Upper lobe of left lung (tissue), 6 donors: ENCODE measurements around the gene MED12. TPM values are rescaled to one million over a fixed set of nuclear protein-coding genes. Genes with fewer than 3 reads are reported as not detected.

Experiments used
- ATAC-seq, 2 donors: fragments of 200-7000 bp; cut with Tn5 transposase; one replicate each; pipeline ENCODE4 v1.9.1; 2022; ENCODE audit warnings: mild to moderate bottlenecking in 2 of 2, moderate library complexity in 2 of 2; ENCODE audit not compliant: low FRiP score in 2 of 2
- DNase-seq, 2 donors: peaks; one replicate each; pipeline ENCODE4 v3.0.0-alpha.2; 2019 to 2020
- H3K27ac ChIP-seq, 4 donors: fragments of 200-600 bp; sonication (generic); one replicate each; pipeline ENCODE4 v1.5.1; 2016 to 2019
- H3K27me3 ChIP-seq, 4 donors: fragments of 200-600 bp; sonication (generic); one replicate each; pipeline ENCODE4 v1.5.1; 2017 to 2019
- H3K36me3 ChIP-seq, 4 donors: fragments of 200-600 bp; sonication (generic); one replicate each; pipeline ENCODE4 v1.5.1; 2016 to 2019
- H3K4me1 ChIP-seq, 4 donors: fragments of 200-600 bp; sonication (generic); one replicate each; pipeline ENCODE4 v1.5.1; 2018 to 2019
- H3K4me3 ChIP-seq, 4 donors: fragments of 200-600 bp; sonication (generic); one replicate each; pipeline ENCODE4 v1.5.1; 2017 to 2019; ENCODE audit warnings: mild to moderate bottlenecking in 2 of 4, moderate library complexity in 1 of 4
- H3K9me3 ChIP-seq, 4 donors: fragments of 200-600 bp; sonication (generic); one replicate each; pipeline ENCODE4 v1.5.1; 2018 to 2019
- EP300 ChIP-seq, 4 donors: sonication (generic); formaldehyde crosslinking; IDR thresholded peaks; one replicate each; pipeline ENCODE4 v1.5.1; 2017; ENCODE audit warnings: antibody characterized with exemption in 4 of 4, control low read depth in 2 of 4
- POLR2A ChIP-seq, 4 donors: fragments of 450-650 bp; IDR thresholded peaks; one replicate each; pipeline ENCODE4 v1.5.1; 2016 to 2017; ENCODE audit warnings: antibody characterized with exemption in 4 of 4, mild to moderate bottlenecking in 2 of 4
- POLR2AphosphoS5 ChIP-seq, 2 donors: sonication (generic); formaldehyde crosslinking; IDR thresholded peaks; one replicate each; pipeline ENCODE4 v1.5.1; 2017; ENCODE audit warnings: antibody characterized with exemption in 2 of 2
- WGBS, 2 donors: methylation state at CpG; one replicate each; pipeline ENCODE4 v1.1.5; 2017 to 2018; 5-methylcytosine and 5-hydroxymethylcytosine counted together
- total RNA-seq, 6 donors: library from RNA; depleted of rRNA in 4 of 6; stranded (reverse); fragments of >200 nt in 4 of 6; gene quantifications; one replicate each; pipeline versions ENCODE4 v1.1.0 to v1.2.1, GENCODE V29; 2016 to 2021
- TF ChIP-seq, protein P1 (sequence below), 6 experiments: fragments of 450-650 bp in 4 of 6; fragments of 200-600 bp in 2 of 6; sonication (generic) in 2 of 6; IDR thresholded peaks; one replicate each; pipeline ENCODE4 v1.5.1; 2016 to 2019; ENCODE audit warnings: antibody characterized with exemption in 6 of 6
- donor health status: DM: no; HTN: no; CAD: no; lungs with moderate emphysema.
- donor health status: DM: no; HTN: yes; CAD: no; lungs with severe emphysema.

The MED12 gene
- total RNA-seq, 6 donors from 2014 or later: 21.7 to 188 (median 42.2) TPM

DNA sequence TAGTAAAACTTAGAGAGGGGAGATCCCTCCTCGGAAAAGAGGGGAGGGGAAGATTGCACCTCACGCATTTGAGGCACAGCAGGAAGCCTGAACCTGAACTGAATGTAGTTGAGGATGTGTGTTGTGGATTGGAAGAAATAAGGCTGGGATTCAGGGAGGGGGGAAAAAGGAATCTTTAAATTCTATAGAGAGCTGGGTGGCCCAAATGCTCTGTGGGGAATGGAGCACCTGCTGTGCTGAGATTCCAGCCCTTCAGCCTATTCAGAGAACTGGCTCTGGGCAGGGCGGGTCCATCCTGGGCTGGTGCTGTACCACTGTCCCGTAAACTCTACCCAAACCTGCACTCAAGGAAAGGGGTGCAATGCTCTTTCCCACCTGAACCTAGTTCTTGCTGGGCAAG, 18.7 kb upstream of the MED12 start:
- 66 to 91% methylated on average over 3 of the region's 4 CpGs for WGBS, 2 donors
- no peaks in the 10 kb centered on the region for H3K9me3 ChIP-seq
- no peak for DNase-seq

DNA sequence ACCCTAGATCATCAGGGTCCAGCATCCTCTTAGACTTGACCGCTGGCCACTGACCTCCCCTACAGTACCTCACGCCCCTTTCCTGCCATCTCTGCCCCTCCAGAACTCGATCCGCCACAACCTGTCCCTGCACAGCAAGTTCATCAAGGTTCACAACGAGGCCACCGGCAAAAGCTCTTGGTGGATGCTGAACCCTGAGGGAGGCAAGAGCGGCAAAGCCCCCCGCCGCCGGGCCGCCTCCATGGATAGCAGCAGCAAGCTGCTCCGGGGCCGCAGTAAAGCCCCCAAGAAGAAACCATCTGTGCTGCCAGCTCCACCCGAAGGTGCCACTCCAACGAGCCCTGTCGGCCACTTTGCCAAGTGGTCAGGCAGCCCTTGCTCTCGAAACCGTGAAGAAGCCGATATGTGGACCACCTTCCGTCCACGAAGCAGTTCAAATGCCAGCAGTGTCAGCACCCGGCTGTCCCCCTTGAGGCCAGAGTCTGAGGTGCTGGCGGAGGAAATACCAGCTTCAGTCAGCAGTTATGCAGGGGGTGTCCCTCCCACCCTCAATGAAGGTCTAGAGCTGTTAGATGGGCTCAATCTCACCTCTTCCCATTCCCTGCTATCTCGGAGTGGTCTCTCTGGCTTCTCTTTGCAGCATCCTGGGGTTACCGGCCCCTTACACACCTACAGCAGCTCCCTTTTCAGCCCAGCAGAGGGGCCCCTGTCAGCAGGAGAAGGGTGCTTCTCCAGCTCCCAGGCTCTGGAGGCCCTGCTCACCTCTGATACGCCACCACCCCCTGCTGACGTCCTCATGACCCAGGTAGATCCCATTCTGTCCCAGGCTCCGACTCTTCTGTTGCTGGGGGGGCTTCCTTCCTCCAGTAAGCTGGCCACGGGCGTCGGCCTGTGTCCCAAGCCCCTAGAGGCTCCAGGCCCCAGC, 17.6 kb upstream of the MED12 start:
- Histone ChIP-seq H3K27me3 (no peaks in the 10 kb centered on the region), H3K9me3 (no peaks in the 10 kb centered on the region), H3K4me1 (peaks cover 12 to 19% (median 15%) of the 10 kb centered on the region in 4 donors), H3K36me3 (no peaks in the 10 kb centered on the region), H3K4me3 (no peak overlapping the region), H3K27ac (no peak overlapping the region)
- no peak for TF ChIP-seq EP300 (IDR thresholded peaks at IDR 0.05)
- no peak for TF ChIP-seq POLR2A (IDR thresholded peaks at IDR 0.05)
- TF ChIP-seq, protein P1, sequence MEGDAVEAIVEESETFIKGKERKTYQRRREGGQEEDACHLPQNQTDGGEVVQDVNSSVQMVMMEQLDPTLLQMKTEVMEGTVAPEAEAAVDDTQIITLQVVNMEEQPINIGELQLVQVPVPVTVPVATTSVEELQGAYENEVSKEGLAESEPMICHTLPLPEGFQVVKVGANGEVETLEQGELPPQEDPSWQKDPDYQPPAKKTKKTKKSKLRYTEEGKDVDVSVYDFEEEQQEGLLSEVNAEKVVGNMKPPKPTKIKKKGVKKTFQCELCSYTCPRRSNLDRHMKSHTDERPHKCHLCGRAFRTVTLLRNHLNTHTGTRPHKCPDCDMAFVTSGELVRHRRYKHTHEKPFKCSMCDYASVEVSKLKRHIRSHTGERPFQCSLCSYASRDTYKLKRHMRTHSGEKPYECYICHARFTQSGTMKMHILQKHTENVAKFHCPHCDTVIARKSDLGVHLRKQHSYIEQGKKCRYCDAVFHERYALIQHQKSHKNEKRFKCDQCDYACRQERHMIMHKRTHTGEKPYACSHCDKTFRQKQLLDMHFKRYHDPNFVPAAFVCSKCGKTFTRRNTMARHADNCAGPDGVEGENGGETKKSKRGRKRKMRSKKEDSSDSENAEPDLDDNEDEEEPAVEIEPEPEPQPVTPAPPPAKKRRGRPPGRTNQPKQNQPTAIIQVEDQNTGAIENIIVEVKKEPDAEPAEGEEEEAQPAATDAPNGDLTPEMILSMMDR (IDR thresholded peaks at IDR 0.05): no peak
- TF ChIP-seq POLR2AphosphoS5 (IDR thresholded peaks at IDR 0.05): no peak
- DNase-seq (peak in 1 of 2 donors; percentile 66), ATAC-seq (no peak)
- 70 to 80% methylated on average over 11 to 31 of the region's 31 CpGs for WGBS, 2 donors

More for the DNA sequence above, 18.7 kb upstream of the MED12 start:
- H3K27ac ChIP-seq: no peak overlapping the region
- TF ChIP-seq, protein P1 (IDR thresholded peaks at IDR 0.05): no peak
- TF ChIP-seq EP300 (IDR thresholded peaks at IDR 0.05) (no peak), POLR2A (IDR thresholded peaks at IDR 0.05) (no peak), POLR2AphosphoS5 (IDR thresholded peaks at IDR 0.05) (no peak)
- no peaks in the 10 kb centered on the region for H3K36me3 ChIP-seq
- no peak for ATAC-seq
- H3K4me3 ChIP-seq: no peak overlapping the region
- H3K4me1 ChIP-seq: peaks cover 12 to 19% (median 17%) of the 10 kb centered on the region in 4 donors
- H3K27me3 ChIP-seq: no peaks in the 10 kb centered on the region

- Histone ChIP-seq H3K4me3 (no peak overlapping the region), H3K27me3 (no peaks in the 10 kb centered on the region), H3K36me3 (no peaks in the 10 kb centered on the region), H3K4me1 (peaks cover 10 to 15% (median 12%) of the 10 kb centered on the region in 4 donors), H3K27ac (peak overlapping the region in 2 of 4 donors; percentile 48 to 59), H3K9me3 (no peaks in the 10 kb centered on the region)
- DNase-seq (no peak), ATAC-seq (no peak)
- no peak for TF ChIP-seq EP300 (IDR thresholded peaks at IDR 0.05)
- TF ChIP-seq POLR2AphosphoS5 (IDR thresholded peaks at IDR 0.05): no peak
- TF ChIP-seq, protein P1 (IDR thresholded peaks at IDR 0.05): no peak
- TF ChIP-seq POLR2A (IDR thresholded peaks at IDR 0.05): no peak
- WGBS, 2 donors: 67 to 90% methylated on average over 2 to 3 of the region's 3 CpGs
Measured at GRCh38 chrX:71102292-71102691, 16.1 kb upstream of the MED12 start.

- TF ChIP-seq POLR2AphosphoS5 (IDR thresholded peaks at IDR 0.05): no peak
- no peak for TF ChIP-seq EP300 (IDR thresholded peaks at IDR 0.05)
- TF ChIP-seq POLR2A (IDR thresholded peaks at IDR 0.05): no peak
- TF ChIP-seq, protein P1 (IDR thresholded peaks at IDR 0.05): no peak
- H3K36me3 ChIP-seq: no peaks in the 10 kb centered on the region
- no peaks in the 10 kb centered on the region for H3K9me3 ChIP-seq
- DNase-seq (peak in 1 of 2 donors; percentile 37), ATAC-seq (peak in 1 of 2 donors; percentile 36)
- peak overlapping the region in 3 of 4 donors; percentile 59 to 74 (median 64) for H3K27ac ChIP-seq
- no peak overlapping the region for H3K4me3 ChIP-seq
- H3K4me1 ChIP-seq: peaks cover 4 to 20% (median 8%) of the 10 kb centered on the region in 4 donors
- WGBS, 2 donors: 22 to 29% methylated on average over 8 to 9 of the region's 10 CpGs
- H3K27me3 ChIP-seq: no peaks in the 10 kb centered on the region
Measured at GRCh38 chrX:71103110-71103983, 15.0 kb upstream of the MED12 start.
